NOMO-1 (cell line): ENCODE data around the gene CNN2.

Source experiments
- DNase-seq, 2 experiments: peaks; one replicate each; lab custom pipeline; 2025; ENCODE audit not compliant: unreplicated experiment in 2 of 2; lab: John Stamatoyannopoulos, UW

The CNN2 gene

DNA sequence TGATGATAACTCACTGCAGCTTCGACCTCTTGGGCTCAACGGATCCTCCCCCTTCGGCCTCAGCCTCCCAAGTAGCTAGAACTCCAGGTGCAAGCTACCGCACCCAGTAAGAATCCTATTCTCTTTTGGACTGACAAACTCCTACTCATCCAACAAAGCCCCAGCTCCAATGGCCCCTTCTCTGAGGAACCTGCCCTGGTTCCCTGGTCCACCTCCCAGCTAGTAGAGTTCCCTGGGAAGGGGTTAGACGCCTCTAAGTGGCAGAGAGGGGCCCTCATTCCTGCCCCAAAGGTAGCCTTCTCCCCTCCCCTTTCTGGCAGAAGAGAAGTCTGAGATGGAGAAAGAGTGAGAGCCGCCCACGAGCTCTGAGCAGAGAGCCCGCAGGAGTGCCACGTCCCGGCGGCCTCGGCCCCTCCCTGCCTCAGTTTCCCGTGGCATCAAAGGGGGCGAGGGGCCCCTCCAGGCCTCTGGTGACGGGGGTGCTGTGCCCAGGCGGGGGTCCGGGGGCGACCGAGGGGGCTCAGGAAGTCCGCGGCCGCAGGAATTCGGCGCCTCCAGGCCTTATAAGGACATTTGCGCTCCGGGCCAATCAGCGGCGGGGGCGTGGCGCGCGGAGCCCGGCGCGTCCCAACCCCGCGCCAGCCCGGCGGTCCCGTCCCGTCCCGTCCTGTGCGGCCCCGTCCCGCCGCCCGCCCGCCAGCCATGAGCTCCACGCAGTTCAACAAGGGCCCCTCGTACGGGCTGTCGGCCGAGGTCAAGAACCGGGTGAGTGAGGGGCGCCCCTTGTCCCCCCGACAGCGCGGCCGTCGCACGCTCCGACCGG is at the start of gene CNN2:
TSS of gene CNN2 (plus strand) at position 649 of the 823 bp plus-strand sequence. CDS start at position 703, 54 bp downstream.
- peak; percentile 65 to 82 for DNase-seq

DNA sequence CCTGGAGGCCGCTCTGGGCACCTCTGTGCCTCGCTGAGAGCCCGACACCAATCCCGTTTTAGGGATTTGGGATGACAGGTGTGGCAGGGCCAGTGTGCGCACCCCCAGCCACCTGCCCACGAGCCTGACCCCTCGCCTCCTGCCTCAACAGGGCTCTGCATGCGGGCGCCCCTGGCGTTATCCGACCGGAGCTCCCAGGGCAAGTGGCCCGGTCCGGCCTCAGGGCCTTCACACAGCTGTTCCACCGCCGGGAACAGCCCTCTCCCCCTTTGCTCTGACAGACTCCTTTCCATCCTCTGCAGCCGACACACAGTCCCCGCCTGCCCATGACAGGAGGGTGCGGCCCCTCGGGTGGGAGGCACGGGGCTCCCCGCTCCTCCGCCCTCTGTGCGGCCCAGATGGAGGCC is 49.3 kb upstream of the CNN2 start:
- no peak for DNase-seq

DNA sequence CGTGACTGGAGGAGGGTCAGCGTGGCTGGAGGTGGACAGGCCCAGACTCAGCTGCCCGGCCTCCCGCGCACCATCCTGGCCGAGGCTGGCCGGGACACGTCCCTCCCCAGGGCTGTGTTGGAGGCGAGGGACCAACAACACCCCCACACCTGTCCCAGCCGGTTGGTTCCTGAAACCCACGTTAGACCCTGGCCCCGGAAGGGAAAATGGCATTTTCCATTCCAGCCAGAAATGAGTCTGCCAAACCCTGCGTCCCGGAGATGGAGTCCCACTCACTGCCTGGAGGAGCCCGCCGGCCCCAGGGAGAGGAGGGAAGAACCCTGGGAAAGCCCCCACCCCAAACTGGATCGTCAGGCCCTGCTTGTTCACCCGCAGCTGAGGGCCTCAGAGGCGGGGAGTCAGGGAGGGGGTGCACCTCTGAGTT is 47.1 kb upstream of the CNN2 start:
- DNase-seq: no peak

DNA sequence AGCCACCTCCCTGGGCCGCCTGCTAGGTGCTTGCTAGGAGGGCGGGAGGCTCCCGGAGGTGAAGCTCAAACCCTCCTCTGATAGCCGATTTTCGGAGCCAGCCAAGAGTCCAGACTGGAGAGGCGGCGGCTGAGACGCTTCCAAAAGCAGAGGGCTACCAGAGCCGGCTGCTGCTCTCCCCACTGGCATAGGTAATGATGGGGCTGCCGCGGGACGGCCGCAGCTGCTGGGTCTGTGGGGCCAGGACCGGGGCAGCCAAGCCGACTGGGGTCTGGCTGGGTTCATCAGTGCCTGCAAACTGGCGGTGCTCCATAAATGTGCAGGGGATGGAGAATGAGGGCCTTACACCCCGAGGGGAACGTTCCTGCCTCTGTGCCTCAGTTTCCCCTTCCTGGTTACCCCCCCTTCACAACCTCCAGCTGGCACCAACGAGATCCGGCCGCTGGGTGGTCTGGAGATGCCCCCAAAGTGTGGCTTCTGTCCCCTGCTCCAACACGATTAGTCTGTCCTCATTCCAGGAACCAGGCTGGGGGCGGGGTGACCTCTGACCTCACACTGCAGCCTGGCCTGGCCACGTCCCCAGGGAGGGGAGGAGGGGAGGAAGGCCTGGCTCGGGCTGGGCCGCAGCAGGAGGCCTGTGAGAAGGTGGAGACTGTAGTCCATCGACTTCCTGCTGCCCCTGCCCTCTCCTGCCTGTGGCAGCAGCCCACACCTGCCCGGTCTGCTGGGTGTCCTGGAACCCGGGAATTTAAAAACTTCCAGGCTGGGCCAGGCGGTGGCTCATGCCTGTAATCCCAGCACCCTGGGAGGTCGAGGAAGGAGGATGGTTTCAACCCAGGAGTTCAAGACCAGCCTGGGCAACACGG is 46.0 kb upstream of the CNN2 start:
- DNase-seq: no peak

DNA sequence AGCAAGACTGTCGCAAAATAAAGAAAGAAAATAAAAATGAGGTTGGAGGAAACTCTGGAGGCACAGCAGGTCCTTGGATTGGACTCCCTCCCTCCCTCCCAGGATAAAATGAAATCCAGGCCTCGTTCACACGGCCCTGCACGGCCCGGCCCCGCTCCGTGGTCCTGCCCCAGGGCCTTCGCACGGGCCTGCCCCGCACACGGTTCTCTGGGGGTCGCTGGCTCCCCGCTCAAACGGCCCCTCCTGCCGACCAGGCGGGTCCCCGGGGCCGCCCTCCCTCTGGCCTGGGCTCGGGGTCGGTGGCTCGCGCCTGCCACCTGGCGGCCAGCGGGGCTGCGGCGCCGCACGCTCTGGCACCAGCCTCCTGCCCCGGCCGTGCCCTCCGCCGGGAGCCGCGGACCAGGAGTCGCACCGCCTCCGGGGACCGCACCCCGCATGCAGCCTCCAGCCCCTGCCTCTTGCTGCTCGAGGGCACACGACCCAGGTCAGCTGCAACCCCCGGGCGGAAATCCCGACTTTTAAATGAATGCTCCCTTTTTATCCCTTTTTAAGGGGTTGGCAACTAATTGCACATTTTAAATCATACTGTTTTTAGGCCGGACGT is 43.7 kb upstream of the CNN2 start:
- peak; percentile 46 to 69 for DNase-seq

DNA sequence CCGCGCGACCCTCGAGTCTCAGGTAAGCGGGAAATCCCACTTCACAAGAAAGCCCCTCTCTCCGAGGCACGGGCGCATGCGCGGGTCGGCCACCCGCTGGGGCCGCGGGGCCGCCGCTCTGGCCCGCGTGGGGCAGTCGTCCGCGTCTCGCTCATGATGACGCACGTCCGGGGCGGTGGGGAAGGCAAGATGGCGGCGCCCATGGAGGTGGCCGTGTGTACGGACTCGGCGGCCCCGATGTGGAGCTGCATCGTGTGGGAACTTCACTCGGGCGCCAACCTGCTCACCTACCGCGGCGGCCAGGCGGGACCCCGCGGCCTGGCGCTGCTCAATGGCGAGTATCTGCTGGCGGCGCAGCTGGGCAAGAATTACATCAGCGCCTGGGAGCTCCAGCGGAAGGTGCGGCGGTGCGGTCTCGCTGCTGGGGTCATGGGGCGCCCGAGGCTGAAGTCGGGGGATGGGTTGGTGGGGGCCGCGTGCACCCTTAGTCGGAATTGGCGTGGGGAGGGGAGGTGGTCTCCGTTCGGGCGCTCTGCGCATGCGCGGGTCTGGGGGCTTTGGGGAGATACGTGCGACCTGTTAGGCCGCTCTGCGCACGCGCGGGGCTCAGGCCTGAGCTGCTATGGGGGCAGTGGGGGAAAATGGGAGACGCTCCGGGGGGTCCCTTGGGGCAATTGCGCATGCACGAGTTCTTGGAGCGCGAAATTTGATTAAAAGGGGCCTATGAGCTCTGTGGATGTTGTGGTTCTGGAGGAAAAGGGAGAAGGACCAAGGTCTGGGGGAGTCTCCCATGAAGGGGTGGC is 42.0 kb upstream of the CNN2 start, which contains the start of gene WDR18:
TSS of gene WDR18 (plus strand) at position 181 of the 803 bp plus-strand sequence. CDS start at position 190, 9 bp downstream.
- DNase-seq: peak; percentile 76 to 90

DNA sequence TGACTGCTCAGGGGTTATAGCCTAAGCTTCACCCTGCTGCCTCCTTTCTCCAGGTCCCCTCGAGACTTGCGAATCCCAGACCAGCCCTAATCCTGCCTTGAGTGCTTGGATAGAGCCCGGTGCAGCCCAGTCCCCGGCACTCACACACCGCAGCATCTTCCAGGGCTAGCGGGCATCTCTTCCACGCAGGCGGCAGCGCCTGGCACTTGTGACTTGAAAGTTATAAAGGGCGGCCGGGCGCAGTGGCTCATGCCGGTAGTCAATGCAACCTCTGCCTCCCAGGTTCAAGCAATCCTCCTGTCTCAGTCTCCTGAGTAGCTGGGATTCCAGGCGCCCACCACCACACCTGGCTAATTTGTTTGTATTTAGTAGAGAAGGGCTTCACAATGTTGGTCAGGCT is 40.3 kb upstream of the CNN2 start:
- DNase-seq: no peak

DNA sequence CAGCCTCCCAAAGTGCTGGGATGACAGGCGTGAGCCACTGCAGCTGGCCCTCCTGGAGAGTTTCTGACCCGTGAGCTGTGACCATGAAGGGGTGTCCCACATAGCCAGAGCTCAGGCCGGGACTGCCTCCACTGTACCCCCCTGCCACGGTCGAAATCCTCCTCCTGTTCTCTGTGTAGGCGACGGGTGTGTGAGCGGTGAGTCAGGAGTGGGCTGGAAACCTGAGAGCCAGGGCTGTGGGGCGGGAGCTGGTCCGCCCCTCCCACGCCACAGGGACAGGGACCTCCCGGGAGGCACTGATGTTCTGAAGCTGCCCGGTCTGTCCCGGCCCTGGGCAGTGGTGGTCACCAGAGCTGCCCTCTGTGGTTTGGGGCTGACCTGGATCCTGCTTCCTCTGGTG is 38.3 kb upstream of the CNN2 start:
- no peak for DNase-seq

DNA sequence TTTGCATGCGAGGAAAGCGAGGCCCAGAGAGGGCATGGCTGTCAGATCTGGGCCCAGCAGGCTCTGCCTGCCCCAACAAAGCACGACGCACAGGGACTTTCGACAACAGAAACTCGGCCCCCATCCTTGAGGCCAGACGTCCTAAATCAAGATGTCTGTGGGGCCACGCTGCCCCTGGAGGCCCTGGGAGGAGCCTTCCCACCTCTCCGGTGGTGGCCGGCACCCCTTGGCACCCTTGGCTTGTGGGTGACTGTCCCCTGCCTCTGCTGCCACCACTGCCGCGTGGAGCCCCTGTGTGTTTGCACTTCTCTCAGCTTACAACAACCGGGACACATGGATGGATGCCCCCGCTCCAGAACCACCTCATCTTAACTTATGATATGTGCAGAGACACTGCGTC is 37.9 kb upstream of the CNN2 start:
- DNase-seq: no peak

DNA sequence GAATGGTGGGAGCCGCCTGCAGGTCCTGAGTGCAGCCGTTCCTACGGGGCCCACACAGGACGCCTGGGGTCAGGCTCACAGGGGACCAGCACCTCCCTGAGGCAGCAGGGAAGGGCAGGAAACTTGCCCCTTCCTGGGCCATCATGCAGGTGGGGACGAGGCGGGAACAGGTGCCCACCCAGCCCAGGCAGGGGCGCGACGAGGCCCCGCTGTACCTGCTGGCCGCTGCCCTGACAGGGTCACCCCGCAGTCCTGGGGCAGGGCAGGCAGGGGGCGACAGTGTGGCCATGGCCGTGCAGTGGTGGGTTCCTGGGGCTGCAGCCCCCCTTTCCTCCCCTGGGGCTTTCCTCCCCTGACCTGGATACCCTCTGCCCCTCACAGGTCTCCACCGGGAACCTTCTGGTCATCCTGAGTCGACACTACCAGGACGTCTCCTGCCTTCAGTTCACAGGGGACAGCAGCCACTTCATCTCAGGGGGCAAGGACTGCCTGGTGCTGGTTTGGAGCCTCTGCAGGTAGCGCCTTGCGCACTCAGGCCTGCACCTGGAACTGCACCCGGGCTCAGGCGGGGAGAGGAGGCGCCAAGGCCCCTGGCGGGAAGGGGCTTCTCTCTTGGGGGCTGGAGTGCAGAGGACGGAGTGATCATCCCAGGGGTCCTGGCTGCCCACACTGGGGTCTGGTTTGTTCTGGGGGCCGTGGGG is 36.9 kb upstream of the CNN2 start:
- no peak for DNase-seq

DNA sequence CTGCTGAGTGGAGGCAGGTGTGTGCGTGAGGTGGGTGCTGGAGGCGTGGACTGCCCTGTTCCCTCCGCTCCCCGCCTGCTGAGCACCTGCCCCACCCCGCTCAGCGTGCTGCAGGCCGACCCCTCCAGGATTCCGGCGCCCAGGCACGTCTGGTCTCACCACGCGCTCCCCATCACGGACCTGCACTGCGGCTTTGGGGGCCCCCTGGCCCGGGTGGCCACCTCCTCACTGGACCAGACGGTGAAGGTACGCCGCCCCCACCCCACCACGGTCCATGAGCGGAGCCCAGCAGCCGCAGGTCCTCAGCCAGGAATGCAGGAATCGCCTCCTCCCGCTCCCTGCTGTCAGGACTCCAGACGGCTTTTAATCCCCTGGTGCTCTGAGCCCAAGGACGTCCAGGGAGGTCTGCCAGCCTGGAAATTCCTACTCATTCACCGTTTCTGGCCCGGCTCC is 36.3 kb upstream of the CNN2 start:
- DNase-seq: no peak

DNA sequence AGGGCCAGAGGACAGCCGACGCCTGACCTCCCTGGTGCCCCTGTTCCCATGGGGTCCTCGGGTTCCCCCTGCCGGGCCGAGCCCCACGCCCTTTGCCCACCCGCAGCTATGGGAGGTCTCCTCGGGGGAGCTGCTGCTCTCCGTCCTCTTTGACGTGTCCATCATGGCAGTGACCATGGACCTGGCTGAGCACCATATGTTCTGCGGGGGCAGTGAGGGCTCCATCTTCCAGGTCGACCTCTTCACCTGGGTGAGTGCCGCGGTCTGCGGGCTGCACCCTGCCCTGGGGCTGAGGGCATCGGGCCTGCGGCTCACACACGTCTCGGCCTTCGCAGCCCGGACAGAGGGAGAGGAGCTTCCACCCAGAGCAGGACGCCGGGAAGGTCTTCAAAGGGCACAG is 35.7 kb upstream of the CNN2 start:
- no peak for DNase-seq

DNA sequence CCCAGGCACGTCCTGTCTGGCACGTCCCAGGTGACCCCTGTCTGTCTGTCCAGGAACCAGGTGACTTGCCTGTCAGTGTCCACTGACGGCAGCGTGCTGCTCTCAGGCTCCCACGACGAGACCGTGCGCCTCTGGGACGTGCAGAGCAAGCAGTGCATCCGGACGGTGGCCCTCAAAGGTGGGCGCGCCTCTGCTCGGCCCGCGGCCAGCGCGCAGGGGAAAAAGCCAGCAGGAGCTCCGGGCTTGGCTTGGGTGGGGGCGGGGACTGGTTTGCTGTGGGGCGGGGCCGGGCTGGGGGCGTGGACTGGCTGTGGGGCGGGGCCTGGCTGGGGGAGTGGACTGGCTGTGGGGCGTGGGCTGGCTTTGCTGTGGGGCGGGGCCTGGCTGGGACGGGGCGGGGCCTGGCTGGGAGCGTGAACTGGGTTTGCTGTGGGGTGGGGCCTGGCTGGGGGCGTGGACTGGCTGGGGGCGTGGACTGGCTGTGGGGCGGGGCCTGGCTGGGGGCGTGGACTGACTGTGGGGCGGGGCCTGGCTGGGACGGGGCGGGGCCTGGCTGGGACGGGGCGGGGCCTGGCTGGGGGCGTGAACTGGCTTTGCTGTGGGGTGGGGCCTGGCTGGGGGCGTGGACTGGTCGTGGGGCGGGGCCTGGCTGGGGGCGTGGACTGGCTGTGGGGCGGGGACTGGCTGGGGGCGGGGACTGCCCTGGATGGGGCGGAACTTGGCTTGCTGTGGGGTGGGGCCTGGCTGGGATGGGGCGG is 35.1 kb upstream of the CNN2 start:
- no peak for DNase-seq

DNA sequence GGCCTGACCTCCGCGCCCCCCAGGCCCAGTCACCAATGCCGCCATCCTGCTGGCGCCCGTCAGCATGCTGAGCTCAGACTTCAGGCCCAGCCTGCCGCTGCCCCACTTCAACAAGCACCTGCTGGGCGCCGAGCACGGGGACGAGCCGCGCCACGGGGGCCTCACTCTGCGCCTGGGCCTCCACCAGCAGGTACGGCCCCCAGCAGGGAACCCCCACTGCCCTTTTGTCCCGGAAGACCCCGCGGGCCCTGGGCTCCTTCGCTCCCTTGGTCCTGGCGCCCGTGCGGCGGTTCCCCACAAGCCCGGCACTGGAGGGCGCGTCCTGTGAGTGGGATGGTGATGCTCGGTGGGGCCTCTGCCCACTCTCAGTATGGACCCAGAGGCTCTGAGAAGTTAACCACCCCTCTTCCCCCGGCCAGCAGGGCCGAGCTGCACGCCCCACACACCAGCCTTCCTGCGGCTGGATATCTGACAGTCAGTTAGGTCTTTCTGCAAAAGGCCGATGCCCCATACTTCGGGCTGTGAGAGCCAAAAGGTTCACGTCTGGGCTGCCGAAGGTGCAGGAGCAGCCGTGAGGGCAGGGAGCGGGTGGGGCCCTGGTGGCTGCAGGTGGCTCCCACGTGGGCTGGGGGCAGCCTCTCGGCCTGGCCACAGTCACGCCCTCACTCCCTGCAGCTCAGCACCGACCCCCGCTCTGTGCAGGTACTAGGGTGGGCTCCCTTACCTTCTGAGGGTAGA is 34.3 kb upstream of the CNN2 start:
- no peak for DNase-seq

DNA sequence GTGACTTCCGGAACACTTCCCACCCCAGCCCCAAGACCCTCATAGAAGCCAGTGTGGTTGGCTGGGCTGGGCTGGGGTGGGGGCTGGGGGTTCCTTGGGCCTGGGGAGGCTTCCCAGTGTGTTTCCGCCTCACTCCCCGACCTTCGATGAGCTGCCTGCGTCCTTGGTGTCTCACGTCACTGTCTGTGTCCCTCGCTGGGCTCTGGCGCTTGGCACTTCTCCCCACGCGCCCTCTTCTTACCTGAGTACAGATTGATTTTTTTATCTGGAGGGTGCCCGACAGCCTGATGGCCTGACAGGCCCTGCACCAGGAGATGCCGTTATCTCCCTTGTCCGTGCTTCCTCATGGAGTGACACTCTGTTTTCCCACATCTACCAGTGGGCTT is 33.7 kb upstream of the CNN2 start:
- no peak for DNase-seq

DNA sequence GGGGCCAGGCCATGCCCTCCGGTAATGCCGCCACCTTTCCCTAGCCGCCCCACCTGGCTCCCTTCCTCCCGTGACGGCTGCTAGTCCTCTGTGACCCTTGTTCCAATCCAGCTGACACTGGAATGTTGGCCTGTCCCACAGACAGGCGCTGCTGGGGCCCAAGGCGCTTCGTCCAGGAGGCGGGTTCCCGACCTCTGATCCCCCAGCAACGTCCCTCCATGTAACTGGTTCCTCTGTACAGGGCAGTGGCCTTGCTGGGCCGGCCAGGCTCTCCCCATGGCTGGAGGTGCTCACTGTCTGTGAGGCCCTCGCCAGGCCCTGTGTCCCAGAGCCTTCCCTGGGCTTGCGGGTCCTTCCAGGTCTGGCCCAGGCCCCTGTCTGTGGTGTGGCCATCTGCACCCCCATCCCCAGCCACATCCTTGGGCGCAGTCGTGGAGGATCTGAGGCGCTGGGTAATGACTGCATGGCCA is 33.0 kb upstream of the CNN2 start:
- no peak for DNase-seq

DNA sequence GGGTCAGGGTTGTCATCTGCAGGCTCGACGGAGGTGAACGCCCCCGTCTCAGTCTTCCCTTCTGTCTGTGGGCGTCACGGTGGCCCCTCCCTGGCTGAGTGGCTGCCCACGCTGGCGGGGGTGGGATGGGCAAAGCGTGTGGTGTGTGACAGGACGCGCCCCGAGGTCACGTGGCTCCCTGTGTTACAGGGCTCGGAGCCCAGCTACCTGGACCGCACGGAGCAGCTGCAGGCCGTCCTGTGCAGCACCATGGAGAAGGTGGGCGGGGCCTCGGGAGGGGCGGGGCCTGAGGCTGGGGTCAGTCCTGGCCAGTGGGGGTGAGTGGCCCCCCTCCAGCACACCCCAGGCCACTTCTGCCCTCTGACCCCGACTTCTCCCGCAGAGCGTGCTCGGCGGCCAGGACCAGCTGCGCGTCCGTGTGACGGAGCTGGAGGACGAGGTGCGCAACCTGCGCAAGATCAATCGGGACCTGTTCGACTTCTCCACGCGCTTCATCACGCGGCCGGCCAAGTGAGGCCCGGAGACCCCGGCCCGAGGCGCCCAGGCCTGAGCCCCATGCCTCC is 32.5 kb upstream of the CNN2 start:
- DNase-seq: no peak

DNA sequence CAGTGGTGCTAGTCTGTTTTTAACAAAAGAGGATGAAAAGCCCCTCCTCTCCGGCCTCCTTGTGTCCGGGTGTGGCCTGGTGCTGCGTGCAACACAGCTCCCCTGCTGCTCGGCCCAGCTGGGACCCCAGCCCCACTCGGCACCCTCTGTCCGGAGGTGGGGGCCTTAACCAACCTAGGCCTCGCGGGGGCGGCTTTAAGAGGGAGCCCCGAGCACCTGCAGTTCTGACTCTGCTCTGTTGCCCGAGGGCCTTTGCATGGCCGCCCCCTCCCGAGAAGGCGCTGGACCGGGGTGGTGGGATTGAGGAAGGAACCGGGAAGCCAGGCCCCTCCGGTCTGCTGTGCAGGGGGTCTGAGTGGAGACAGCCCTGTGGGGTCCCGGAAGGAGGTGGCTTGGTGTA is 31.9 kb upstream of the CNN2 start:
- no peak for DNase-seq
